Measurements from ENCODE around the gene DNAH2.
A peak's percentile ranks its signal among the peaks of the same experiment; 100 is the strongest.

Gene DNAH2

DNA sequence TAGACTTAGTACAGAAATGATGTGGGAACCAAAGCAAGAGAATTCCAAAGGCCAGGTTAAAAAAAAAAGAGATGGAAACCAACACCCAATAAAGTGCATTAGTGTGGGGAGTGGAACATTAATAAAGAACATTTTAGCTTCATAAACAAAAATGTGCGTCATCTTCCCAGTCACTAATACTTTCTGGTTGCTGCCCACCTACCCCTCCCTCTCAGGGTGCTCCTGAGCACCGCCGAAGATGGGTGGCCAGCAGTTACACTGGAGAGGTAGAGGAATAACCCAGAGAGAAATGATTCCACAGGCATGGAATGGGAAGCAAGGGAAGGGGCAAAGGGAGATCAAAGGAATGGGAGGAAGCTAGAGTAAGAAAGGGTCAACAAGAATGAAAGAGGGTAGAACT lies 165.1 kb downstream of the DNAH2 start:
- peak overlapping the region; percentile 12; the same call in 1 of the 2 replicates for H3K4me3 ChIP-seq (replicated peaks; ENCODE audit: low read depth, low read length)
- no peak for TF ChIP-seq CTCF (IDR thresholded peaks at IDR 0.05; ENCODE audit: low read depth, low read length, missing control alignments)
- no peak for DNase-seq (ENCODE audit: extremely low read depth, low read depth)

Measured in HFF-Myc (cell line).